Dermis microvascular lymphatic vessel endothelial cell (primary cell): ENCODE data around the gene PLEK2. TPM values are rescaled to one million over a fixed set of nuclear protein-coding genes. Genes with fewer than 3 reads are reported as not detected.
"Not testable (repeated sequence)": the region's sequence is repeated elsewhere in the genome, so short reads cannot be mapped to it uniquely, and the experiment has no call there.

Experiments
- DNase-seq, 2 donors: peaks; one replicate each; pipeline versions ENCODE4 v3.0.0 to v3.0.0-alpha.2; 2010; ENCODE audit warnings: low read depth in 2 of 2
- total RNA-seq: library from RNA; depleted of rRNA; stranded (reverse); fragments of >200 nt; gene quantifications from 2 replicates; pipeline ENCODE4 v1.2.1, GENCODE V29; 2014

PLEK2 gene
- total RNA-seq, 1 donor from 2014 or later, result 5.5 TPM

DNA sequence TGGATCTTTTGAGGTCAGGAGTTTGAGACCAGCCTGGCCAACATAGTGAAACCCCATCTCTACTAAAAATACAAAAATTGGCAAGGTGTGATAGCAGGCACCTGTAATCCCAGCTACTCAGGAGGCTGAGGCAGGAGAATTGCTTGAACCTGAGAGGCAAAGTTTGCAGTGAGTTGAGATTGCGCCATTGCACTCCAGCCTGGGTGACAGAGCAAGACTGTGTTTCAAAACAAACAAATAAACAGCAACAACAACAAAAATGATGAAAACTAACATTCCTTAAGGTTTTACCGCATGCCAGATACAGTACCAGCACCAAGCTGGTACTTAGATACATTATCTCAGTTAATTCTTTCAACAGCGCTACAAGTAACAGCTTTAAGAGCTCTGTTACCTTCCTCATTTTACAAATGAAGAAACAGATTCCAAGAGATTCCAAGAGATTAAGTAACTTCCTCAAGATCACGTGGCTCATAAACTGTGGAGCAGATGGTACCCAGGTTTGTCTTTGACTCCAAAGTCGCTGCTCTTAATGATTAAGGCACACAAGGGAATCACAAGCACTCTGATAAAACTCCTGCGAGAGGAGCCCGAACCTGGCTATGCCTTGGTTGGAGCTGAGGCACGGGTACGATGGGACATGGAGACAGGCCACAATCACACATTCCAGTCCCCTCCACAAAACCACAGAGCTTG, 17.7 kb upstream of the PLEK2 start:
- DNase-seq, result no peak

DNA sequence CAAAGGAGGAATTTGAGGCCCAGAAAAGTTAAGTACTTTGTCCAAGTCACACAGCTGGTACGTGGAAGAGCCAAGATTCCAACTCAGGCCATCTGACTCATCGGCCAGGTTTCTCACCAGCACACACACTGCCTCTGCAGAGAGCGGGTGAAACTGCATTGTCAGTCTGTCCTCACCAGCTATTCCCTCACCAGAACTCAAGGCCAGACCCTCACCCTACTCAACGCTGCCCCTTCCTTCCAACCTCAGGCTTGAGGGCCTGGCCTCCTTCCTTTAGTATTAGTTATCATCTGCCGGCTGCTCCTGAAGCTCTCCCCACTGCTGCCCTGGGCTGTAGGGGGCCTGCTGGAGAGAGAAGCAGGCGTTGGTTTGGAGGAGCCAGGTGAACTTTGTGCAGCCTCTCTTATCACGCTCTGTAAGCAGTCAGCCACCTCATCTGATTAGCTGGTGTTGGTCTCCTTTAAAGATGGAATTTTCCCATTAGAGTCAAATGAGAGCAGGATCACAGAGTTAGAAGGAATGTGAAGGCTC, 16.6 kb upstream of the PLEK2 start:
- no peak for DNase-seq

DNA sequence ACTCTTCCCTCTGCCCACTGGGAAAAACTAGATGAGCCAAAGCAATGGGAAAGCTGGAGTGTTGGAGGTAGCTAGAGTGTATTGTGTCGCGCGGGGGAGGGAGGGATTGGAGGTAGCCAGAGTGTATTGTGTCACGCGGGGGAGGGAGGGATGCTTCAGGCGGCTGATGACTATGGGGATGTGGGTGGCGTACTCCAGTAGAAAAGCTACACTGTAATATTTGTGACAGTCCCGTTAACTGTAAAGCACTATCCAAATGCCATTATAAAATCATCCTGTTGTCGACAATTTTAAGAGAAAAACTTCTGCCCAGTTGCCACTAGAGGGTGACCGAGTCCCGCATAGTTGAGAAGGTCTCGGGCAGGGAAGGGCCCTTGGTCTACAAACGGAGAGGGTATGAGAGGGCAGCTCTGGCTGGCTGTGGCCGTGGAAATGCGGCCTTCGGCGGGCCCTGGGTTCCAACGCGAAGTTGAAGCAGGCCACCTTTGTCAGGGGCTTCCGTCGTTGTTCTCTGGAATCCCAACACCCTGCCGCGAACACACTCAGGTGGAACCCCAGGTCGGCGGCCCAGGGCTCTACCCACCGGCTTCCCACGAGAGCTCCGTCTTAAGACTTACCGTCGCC, 15.1 kb upstream of the PLEK2 start:
- DNase-seq, result peak; percentile 48 to 77

DNA sequence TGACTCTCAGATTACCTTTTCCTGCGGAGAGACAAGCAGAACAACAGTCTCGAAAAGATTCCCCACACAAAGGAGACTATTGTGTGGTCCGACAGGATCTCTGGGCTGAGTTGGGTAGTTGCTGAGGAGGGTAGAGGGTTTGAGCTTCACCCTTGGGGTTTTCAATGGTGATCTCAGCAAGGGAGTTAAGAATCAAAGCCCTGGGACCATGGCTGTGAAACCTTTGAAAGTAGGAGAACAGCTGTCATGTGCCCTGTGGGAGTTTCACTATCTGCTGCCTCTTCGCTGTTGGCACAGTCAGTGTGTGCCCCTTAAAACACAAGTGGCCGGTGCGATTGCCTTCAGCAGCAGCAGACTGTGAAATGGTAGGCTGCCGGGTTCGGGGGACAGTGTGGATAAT, 14.2 kb upstream of the PLEK2 start:
- DNase-seq, result no peak

DNA sequence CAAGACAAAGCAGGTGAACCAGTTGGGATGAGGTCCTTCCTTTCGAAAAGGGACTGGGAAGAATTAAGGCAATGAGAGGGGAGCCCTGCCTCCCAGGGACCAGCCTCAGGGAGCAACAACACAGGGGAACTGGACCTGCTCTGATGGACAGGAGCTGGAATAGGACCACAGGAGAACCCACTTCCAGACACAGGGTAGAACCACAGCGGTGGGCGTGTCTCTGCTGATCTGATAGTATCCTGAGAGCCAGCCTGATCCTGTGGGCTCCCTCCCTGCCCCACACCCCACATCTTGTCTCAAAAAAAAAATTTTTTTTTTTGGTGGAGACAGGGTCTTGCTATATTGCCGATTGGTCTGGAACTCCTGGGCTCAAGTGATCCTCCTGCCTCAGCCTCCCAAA, 13.6 kb upstream of the PLEK2 start:
- DNase-seq, result no peak

DNA sequence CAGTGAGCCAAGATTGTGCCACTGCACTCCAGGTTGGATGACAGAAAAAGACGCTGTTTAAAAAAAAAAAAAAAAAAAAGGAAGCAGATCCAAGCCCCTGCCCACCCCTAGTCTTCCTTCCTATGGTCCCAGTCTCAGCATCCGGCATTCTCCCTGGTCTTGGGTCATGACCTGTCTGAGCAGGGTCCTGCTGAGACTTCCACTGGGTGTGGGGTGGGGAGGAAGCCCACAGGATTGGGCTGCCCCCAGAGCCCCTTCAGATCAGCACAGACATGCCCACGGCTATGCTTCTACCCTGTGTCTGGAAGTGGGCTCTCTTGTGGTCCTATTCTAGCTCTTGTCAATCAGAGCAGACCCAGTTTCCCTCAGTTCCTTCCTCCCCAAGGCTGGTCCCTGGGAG, 12.6 kb upstream of the PLEK2 start:
- DNase-seq, result no peak

DNA sequence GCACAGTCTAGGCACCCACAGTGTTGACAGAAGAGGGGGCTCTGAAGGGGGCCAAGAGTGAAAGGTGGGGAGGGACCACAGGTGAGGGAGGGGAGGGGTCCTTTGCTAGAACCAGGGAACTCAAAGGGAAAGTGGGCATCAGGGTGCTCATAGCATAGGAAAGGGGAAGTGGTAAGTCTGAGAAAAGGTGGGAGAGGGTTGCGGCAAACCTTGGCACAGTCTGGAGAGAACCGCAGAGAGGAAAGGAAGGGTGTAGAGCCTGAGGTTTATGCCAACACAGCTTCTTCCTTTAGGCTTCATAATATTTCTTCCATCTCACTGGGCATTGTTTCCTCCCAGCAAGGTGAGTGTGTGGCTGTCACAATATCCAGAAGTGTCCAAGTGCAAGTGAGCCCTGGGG, 11.5 kb upstream of the PLEK2 start:
- DNase-seq, result no peak

DNA sequence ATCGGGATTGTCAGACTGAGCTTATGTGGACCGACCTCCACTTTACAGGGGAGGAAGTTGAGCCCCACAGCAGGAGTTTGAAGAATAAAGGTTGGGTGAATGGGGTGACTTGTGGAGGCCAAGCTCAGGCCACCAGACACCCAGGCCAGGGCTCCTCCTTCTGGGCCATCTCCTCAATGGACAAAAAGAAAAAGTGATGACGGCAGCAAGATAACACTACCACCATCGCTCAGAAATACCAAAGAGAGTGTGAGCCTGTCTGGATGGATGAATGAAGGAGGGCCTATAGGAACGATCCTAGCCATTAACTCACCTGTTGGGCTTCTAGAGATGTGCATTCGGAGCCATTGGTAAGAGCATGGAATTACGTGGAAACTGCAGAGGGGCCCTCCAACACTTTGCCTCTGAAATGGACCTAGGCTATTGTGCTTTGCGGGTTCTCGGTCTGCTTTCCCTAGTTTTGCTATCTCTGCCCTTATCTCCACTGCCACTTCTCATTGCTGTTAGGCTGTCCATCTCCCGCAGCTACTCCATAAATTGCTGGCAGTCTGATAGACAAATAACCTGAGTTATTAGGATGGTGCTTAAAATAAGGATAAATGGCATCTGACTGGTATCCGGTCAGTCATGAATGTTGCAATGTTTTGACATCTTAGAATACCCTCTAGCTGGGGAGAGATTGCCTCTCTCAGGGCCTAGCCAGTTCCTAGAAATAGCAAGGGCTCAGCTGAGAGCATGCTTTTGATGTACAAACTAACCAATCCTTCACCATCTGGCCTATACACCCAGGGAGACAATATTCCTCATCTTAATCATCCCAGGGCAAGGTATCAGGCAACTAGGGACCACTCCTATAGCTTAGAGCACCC, 9.6 kb upstream of the PLEK2 start:
- no peak for DNase-seq

DNA sequence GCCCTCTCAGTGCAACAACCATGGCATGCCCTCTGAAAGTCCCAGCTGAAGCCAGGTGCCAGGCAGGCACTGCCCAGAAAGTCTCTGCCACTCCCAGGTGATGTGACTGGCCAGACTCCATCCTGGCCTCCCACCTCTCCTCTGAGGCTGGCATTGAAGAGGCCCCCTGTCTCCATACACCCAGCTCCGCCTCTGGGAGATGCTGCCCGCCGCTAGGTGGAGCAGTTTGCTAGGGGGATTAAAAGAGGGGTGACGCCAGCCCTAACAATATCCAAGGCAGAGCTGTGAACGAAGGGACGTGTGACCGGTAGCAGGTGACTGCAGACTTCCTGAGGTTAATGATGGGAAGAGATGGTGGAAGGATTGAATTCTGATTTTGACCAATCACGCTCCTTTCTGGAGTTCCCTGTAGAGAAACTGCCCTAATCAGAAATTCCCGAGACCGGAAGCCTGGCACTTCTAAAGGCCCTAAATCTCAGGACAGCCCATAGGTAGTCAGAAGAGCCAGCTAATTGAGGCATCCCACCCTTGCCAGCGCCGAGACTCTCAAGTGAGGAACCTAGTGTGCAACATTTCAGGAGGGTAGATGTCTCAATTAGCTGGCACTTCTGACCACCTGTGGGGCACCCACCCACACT, 8.3 kb upstream of the PLEK2 start:
- DNase-seq, result peak in 1 of 2 donors; percentile 8

DNA sequence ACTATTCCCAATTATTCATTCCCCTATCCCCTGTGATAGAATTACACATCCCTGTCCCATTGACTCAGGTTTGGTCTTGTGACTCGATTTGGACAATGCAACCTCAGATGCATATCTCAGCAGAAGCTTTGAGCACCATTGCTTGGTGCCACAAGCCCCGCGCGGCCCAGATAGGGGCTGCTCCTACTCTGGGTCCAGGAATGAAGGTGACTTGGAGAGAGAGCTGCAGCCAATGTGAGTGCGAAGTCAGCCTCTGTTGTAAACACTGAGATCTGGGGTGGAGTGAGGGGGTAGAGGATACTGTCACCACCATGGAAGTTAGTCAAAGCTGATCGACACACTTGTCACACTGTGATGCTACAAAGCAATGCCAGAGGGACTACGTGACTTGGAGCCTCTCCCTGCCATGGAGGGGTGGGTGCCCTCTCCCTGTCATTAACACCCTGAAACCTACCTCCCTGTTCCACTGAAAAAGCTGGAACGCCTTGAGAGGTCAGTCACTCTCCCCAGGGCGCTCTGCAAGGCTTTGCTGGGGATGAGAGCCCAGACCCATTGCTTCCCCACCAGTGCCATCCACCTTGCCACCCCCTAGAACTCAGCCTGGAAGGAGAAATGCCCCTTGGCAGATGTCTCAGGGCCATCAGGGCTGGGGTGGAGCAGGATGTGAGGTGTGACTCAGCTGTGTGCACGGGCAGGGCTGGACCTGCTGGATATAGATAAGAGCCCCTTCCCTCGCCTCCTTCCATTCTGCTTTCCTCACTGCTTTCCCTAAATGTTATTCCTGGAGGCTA, 6.6 kb upstream of the PLEK2 start:
- peak in 1 of 2 donors; percentile 51 for DNase-seq

DNA sequence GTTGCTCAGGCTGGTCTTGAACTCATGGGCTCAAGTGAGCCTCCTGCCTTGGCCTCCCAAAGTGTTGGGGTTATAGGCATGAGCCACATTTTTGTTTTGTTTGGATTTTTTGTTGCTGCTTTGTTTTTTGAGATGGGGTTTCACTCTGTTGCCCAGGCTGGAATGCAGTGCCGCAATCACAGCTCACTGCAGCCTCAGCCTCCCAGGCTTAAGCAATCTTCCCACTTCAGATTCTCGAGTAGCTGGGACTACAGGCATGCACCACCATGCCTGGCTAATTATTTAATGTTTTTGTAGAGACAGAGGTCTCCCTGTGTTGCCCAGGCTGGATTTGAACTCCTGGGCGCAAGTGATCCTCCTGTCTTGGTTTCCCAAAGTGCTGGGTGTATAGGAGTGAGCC, 5.7 kb upstream of the PLEK2 start:
- no peak for DNase-seq

DNA sequence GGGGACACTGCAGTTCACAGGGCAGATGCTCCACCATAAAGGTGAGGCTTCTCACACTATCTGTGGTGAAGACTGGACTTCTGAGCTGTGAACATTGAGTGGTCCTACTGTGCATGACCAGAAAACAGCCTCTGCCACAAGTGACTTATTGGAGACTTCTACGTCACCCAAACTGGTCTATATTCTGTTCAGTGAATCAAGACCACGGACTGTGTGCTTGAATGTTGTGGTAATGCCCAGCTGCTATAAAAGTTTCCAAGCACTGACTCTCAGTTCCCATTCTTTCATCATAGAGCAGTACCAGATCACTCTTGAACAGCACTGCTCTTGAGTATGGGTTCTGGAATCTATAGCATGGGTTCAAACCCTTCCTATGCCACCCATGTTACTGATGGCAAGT, 4.8 kb upstream of the PLEK2 start:
- DNase-seq, result no peak

DNA sequence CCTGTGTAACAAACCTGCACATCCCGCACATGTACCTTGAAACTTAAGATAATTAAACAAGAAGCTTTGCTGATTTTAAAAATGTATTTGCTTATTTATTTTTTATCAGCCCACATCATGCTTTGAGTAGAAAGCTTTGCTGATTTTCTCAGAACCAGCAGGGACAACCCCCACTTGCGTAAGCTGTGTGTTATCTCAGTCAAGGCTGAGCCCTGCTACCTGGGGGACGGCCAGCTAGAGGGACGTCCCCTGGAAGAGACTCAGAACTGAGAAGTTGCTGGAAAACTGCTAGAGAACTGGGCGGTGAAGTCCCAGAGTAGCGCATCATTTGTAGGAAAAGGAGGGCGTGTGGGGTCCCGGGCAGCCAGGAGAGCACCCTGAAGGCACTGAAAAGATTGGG, 4.1 kb upstream of the PLEK2 start:
- no peak for DNase-seq

DNA sequence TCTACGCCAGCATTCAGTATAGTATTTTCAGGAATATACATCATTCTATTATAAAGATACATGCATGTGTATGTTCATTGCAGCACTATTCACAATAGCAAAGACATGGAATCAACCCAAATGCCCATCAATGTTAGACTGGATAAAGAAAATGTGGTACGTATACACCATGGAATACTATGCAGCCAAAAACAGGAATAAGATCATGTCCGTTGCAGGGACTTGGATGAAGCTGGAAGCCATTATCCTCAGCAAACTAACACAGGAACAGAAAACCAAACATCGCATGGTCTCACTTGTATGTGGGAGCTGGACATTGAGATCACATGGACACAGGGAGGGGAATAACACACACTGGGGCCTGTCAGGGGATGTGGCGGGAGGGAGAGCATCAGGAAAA, 3.6 kb upstream of the PLEK2 start:
- DNase-seq, result not testable (repeated sequence)

DNA sequence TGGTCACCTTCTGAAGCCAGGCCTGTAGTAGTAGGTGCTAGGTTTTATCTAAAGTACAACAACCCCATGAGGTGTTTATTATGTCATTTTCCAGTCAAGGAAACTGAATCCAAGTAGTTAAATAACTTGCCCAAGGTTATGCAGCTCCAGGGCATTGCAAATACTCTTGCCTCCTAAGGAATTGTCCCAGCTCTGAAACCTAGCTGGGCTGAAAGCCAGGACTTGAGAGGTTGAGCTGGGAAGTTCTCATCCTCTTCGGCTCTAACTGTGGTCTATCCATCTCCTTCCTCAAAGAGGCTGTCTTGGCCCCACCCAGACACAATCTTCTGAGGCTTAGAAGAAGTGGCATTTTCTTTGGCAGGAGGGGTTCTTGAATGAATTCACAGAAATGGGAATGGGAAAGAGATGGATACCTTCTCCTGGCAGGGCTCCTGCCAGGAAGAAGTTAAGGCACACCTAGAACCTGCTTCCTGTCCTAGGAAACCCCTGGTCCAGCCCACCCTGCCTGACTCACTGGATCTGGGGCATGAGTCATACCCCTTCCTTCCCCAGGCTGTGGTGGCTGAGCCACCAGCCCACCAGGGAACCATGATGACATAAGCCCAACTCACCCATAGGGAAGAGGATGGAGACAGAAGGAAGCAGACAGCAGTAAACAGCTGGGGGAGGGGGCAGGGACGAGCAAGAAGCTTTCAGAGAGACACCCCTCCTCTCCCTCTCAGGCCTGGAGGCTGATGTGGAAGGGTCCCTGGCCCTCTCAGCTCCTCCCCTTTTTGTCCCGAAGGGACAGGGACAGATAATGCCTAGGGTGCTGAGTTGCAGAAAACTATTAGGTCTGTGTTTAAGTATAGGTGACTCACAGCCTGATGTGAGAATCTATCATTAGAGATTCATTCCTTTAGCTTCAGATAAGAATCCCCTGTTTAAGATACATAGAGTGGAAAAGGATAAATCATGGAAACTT, 2.1 kb upstream of the PLEK2 start:
- peak; percentile 27 to 89 for DNase-seq

DNA sequence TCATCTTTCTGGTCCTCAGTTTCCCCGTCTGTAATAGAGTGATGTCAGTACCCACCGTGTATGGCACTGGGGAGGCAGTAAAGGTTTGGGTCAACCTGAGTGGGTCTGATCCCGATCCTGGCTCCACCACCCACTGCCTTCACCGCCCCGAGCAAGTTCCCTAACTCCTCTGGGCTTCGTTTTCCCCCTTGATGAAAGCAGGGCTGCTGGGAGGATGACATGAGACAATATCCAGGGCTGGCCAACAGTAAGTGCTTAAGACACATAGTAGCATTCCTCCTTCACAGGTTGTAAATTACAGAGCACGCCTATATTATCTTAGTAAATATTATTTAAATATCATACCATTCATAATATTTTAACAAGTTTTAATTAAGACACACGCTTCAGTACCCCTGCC, 595 bp downstream of the PLEK2 start:
- DNase-seq, result no peak

DNA sequence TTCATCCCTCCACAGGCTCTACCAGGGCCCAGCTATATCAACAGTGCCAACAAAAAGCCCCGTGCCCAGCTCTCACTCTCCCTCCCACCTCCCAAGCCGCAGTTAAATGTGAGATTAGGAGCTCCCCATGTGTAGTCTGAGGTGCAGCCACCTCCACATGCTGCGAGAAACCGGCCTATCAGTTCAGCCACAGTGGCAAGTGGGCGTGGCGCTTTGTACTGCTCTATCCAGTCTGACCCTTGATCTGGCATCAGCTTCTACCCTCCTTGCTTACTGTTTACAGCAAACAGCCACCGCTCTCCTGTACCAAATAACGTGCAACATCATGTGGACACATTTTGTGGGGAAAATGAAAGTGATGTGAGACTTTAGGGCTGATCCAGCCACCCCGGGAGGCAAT, 1.7 kb downstream of the PLEK2 start:
- DNase-seq, result no peak

DNA sequence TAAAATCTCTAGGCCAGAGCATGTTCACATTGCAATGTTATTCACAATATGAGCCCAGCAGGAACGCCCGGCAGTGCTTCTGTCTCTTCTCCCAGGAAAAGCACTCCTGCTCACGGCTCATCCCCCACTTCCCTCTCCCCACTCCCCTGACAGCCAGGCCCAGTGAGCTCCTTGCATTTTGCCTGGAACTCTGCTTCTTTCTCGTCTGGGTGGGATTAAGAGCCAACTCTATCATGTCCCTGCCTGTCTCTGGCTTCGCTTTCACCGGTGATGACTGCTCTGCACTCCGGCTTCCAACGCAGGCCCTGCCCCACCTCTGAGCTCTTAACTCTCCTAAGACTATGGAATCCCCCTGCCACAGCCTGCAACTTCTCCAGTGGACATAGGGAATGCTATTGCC, 2.5 kb downstream of the PLEK2 start:
- DNase-seq, result no peak

DNA sequence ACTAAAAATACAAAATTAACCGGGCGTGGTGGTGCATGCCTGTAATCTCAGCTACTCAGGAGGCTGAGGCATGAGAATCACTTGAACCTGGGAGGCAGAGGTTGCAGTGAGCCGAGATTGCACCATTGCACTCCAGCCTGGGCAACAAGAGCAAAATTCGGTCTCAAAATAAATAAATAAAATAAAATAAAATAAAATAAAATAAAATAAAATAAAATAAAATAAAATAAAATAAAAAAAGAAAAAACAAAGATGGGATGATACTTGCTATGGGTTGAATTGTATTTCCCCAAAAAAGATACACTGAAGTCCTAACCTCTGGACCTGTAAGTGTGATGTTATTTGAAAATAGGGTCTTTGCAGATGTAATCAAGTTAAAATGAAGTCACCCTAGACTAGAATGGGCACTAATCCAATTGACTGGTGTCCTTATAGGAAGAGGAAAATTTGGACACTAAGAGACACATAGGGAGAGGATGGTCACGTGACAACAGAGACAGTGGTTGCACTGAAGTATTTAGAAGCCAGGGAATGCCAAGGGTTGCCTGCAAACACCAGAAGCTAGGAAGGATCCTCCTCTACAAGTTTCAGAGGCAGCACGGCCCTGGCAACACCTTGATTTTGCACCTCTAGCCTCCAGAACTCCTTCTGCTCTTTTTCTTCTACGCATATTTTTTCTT, 3.7 kb downstream of the PLEK2 start:
- not testable (repeated sequence) for DNase-seq
